Esophagus muscularis mucosa (tissue), 4 donors: ENCODE data around the gene MTG2. TPM values are rescaled to one million over a fixed set of nuclear protein-coding genes. Genes with fewer than 3 reads are reported as not detected.

Experiments
- DNase-seq: peaks from one replicate; pipeline ENCODE4 v3.0.0-alpha.2; 2017; ENCODE audit errors: extremely low spot score
- H3K27ac ChIP-seq, 4 donors: fragments of 200-600 bp; sonication (generic); replicated peaks in 1 of 4; 1 replicate in 3 of 4; 2 replicates in 1 of 4; pipeline ENCODE4 v1.5.1; 2016 to 2019; ENCODE audit warnings: mild to moderate bottlenecking in 1 of 4
- H3K27me3 ChIP-seq, 4 donors: fragments of 200-600 bp; sonication (generic); one replicate each; pipeline versions ENCODE4 v1.5.1 to v1.6.0; 2016 to 2019
- H3K36me3 ChIP-seq, 4 donors: fragments of 200-600 bp; sonication (generic); one replicate each; pipeline ENCODE4 v1.5.1; 2016 to 2019
- H3K4me1 ChIP-seq, 4 donors: fragments of 200-600 bp; sonication (generic); one replicate each; pipeline ENCODE4 v1.5.1; 2016 to 2019
- H3K4me3 ChIP-seq, 4 donors: fragments of 200-600 bp; sonication (generic); 1 replicate in 2 of 4; 2 replicates in 2 of 4; pipeline ENCODE4 v1.5.1; 2016 to 2019; ENCODE audit warnings: mild to moderate bottlenecking in 4 of 4, moderate library complexity in 1 of 4
- H3K9me3 ChIP-seq, 4 donors: fragments of 200-600 bp; sonication (generic); 1 replicate in 3 of 4; 2 replicates in 1 of 4; pipeline ENCODE4 v1.5.1; 2016 to 2019
- CTCF ChIP-seq, 3 experiments: fragments of 200-600 bp in 2 of 3; fragments of 450-650 bp in 1 of 3; sonication (generic) in 2 of 3; IDR thresholded peaks; one replicate each; pipeline ENCODE4 v1.5.1; 2017 to 2019; ENCODE audit warnings: antibody characterized with exemption in 3 of 3, mild to moderate bottlenecking in 2 of 3, moderate library complexity in 1 of 3
- EP300 ChIP-seq: sonication (generic); formaldehyde crosslinking; IDR thresholded peaks from one replicate; pipeline ENCODE4 v1.6.1; 2017; ENCODE audit warnings: antibody characterized with exemption
- POLR2A ChIP-seq: fragments of 450-650 bp; IDR thresholded peaks from one replicate; pipeline ENCODE4 v1.6.1; 2017; ENCODE audit warnings: antibody characterized with exemption, moderate library complexity, mild to moderate bottlenecking, low read depth
- POLR2AphosphoS5 ChIP-seq, 2 donors: sonication (generic); formaldehyde crosslinking; IDR thresholded peaks; one replicate each; pipeline ENCODE4 v1.6.1; 2017; ENCODE audit warnings: antibody characterized with exemption in 2 of 2
- WGBS: methylation state at CpG from one replicate; pipeline ENCODE4 v1.1.5; 2018; 5-methylcytosine and 5-hydroxymethylcytosine counted together
- intact Hi-C: fragments of 100-400 bp; cut with DNase I; formaldehyde crosslinking; loops from one replicate; pipeline ENCODE4 v1.15.1; 2023
- total RNA-seq, 4 donors: library from RNA; depleted of rRNA; stranded (reverse); fragments of >200 nt; gene quantifications; one replicate each; pipeline versions ENCODE4 v1.1.0 to v1.2.1, GENCODE V29; 2016

MTG2 gene
- total RNA-seq, 4 donors from 2014 or later = 21.6 to 26.5 (median 26.0) TPM

DNA sequence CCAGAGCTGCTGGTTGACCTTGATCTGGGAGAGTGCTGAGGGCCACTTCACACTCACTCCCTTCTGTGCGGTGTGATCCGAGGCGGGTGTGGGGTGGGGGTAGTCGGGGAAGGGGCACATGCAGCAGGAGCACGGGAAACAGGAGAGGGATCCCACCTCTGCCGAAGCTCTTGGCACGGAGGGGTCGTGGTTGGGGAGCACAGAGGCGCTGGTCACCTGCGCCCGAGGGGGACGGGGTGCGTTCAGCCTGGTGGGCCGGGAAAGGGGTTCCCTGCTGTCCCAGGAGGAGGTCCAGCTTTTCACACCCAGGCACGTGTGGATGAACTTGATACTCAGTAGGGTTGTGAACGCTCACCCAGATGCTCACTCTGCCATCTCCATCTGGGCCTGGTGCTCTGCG lies 22.0 kb upstream of the MTG2 start:
- Histone ChIP-seq H3K4me3 (no peak overlapping the region), H3K36me3 (peaks cover 49 to 72% (median 63%) of the 10 kb centered on the region in 4 donors), H3K9me3 (no peaks in the 10 kb centered on the region), H3K27me3 (no peaks in the 10 kb centered on the region), H3K27ac (no peak overlapping the region), H3K4me1 (peaks cover 11 to 18% (median 14%) of the 10 kb centered on the region in 4 donors)
- intact Hi-C loops = no loop called here
- no peak for DNase-seq
- TF ChIP-seq POLR2A = no peak
- TF ChIP-seq POLR2AphosphoS5 (IDR thresholded peaks at IDR 0.05) = no peak
- TF ChIP-seq CTCF (IDR thresholded peaks at IDR 0.05) = no peak
- TF ChIP-seq EP300 = no peak
- 89% methylated on average over 15 of the region's 17 CpGs for WGBS

GRCh38 chr20:62161347-62161746 lies 21.5 kb upstream of the MTG2 start:
- peaks cover 50 to 77% (median 68%) of the 10 kb centered on the region in 4 donors for H3K36me3 ChIP-seq
- intact Hi-C loops = no loop called here
- peaks cover 10 to 14% (median 11%) of the 10 kb centered on the region in 4 donors for H3K4me1 ChIP-seq
- no peaks in the 10 kb centered on the region for H3K27me3 ChIP-seq
- 86% methylated on average over 10 of the region's 17 CpGs for WGBS
- no peak overlapping the region for H3K27ac ChIP-seq
- no peak overlapping the region for H3K4me3 ChIP-seq
- no peaks in the 10 kb centered on the region for H3K9me3 ChIP-seq
- TF ChIP-seq POLR2AphosphoS5 (IDR thresholded peaks at IDR 0.05) = no peak
- TF ChIP-seq CTCF (IDR thresholded peaks at IDR 0.05) = no peak
- TF ChIP-seq POLR2A = no peak
- TF ChIP-seq EP300 = no peak
- no peak for DNase-seq

DNA sequence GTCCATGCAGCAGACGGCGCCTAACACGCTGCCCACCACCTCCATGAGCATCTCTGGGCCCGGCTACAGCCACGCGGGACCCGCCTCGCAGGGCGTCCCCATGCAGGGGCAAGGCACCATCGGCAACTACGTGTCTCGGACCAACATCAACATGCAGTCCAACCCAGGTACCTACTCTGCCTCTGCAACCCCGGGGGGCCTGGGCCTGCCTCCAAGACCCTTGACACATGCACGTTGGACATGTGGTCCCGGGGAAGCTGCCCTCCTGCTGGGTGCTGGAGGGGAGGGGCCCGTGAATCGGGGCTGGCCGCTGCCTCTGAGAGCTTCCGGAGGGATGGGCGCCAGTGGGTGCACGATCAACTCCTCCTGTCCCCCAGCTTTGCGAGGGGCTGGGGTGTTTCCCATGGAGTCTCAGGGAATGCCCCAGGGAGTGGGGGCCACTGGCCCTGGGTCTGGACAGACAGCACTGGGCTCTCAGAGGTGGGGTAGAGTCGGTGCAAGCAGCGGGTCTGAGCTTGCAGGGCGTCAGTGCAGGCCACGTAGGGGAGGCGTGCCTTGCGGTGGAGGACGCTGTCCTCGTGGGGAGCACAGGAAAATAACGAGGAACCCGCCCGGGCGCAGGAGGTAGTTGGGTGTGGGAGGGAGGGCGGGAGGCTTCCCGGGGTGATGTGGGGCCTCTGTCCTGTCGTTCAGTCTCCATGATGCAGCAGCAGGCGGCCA lies 19.9 kb upstream of the MTG2 start:
- no peak for TF ChIP-seq POLR2AphosphoS5 (IDR thresholded peaks at IDR 0.05)
- TF ChIP-seq CTCF (IDR thresholded peaks at IDR 0.05) = no peak
- TF ChIP-seq POLR2A = no peak
- no peak for TF ChIP-seq EP300
- Histone ChIP-seq H3K27ac (no peak overlapping the region), H3K36me3 (peaks cover 50 to 88% (median 78%) of the 10 kb centered on the region in 4 donors), H3K27me3 (no peaks in the 10 kb centered on the region), H3K9me3 (no peaks in the 10 kb centered on the region), H3K4me1 (no peaks in the 10 kb centered on the region), H3K4me3 (no peak overlapping the region)
- DNase-seq = no peak
- WGBS = 92% methylated on average over 19 of the region's 38 CpGs
- intact Hi-C loops = no loop called here

DNA sequence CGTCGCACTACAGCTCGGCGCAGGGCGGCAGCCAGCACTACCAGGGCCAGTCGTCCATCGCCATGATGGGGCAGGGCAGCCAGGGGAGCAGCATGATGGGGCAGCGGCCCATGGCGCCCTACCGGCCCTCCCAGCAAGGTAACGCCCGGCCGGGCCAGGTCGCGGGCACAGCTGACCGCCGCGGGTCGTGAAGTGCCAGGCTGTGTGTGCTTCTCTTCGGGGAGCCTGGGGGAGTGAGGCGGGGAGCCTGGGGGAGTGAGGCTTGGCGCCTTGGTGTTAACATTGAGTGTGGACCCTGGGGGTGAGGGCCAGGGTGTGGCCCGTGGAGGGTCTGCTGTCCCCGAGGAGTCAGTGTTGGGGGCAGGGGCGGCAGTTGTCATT lies 19.4 kb upstream of the MTG2 start:
- TF ChIP-seq POLR2A = no peak
- TF ChIP-seq CTCF (IDR thresholded peaks at IDR 0.05) = no peak
- no peak for TF ChIP-seq EP300
- no peak for TF ChIP-seq POLR2AphosphoS5 (IDR thresholded peaks at IDR 0.05)
- Histone ChIP-seq H3K36me3 (peaks cover 50 to 93% (median 83%) of the 10 kb centered on the region in 4 donors), H3K4me1 (no peaks in the 10 kb centered on the region), H3K9me3 (no peaks in the 10 kb centered on the region), H3K4me3 (no peak overlapping the region), H3K27me3 (no peaks in the 10 kb centered on the region), H3K27ac (no peak overlapping the region)
- 88% methylated on average over 1 of the region's 25 CpGs for WGBS
- intact Hi-C loops = no loop called here
- DNase-seq = no peak
